Activated naive CD8-positive, alpha-beta T cell treated with anti-CD3 and anti-CD28 coated beads, Interleukin-2, amount 50 U/mL, for 24 hours (primary cell): Measurements from ENCODE around the gene FCER1G.
A peak's percentile ranks its signal among the peaks of the same experiment; 100 is the strongest.
"Not testable (repeated sequence)": the region's sequence is repeated elsewhere in the genome, so short reads cannot be mapped to it uniquely, and the experiment has no call there.

Experiments used
- ATAC-seq: fragments of 150-1000 bp; cut with Tn5 transposase; one replicate; pipeline ENCODE4 v1.10.0; 2021
- DNase-seq: peaks from one replicate; pipeline ENCODE4 v3.0.0; 2021
- H3K27ac Mint-ChIP-seq: one replicate; pipeline ENCODE4 v1.8.0; 2021; ENCODE audit warnings: mild to moderate bottlenecking, mixed read lengths
- H3K27me3 Mint-ChIP-seq: one replicate; pipeline ENCODE4 v1.8.0; 2021; ENCODE audit warnings: mixed read lengths
- H3K36me3 Mint-ChIP-seq: one replicate; pipeline ENCODE4 v1.8.0; 2021; ENCODE audit warnings: low read depth, mixed read lengths
- H3K4me1 Mint-ChIP-seq: one replicate; pipeline ENCODE4 v1.8.0; 2021; ENCODE audit warnings: mixed read lengths
- H3K4me3 Mint-ChIP-seq: one replicate; pipeline ENCODE4 v1.8.0; 2021; ENCODE audit warnings: mild to moderate bottlenecking, moderate library complexity, mixed read lengths
- H3K9me3 Mint-ChIP-seq: one replicate; pipeline ENCODE4 v1.8.0; 2021; ENCODE audit warnings: mixed read lengths

FCER1G gene

DNA sequence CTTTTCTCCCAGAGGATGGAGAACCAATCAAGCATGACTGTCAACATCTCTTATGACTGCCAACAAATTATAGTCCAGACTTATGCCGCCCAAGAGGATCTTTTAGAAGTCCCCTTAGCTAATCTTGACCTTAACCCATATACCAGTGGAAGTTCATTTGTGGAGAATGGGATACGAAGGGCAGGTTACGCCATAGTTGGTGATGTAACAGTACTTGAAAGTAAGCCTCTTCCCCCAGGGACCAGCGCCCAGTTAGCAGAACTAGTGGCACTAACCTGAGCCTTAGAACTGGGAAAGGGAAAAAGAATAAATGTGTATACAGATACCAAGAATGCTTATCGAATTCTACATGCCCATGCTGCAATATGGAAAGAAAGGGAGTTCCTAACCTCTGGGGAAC lies 40.2 kb downstream of the FCER1G start:
- ATAC-seq, H3K4me3 Mint-ChIP-seq: not testable (repeated sequence)

DNA sequence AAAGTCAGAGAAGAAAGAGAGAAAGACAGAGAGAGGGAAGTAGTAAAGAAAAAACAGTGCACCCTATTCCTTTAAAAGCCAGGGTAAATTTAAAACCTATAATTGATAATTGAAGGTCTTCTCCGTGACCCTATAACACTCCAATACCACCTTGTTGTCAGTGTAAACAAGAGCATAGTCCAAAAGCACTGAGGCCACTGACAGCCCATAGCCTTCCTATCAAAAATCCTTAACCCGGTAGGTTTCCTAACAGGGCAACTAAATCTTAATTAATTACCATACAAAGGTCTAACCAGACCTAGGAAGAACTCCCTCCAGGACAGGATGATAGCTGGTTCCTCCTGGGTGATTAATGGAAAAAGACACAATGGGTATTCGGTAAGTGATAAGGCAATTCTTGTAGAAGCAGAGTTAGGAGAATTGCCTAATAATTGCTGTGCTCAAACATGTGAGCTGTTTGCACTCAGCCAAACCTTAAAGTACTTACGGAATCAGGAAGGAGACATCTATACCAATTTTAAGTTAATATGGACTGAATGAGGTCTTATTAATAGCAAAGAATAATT lies 40.9 kb downstream of the FCER1G start:
- peaks cover 43% of the 10 kb centered on the region for H3K27me3 Mint-ChIP-seq
- not testable (repeated sequence) for ATAC-seq, H3K27ac Mint-ChIP-seq, DNase-seq, H3K4me3 Mint-ChIP-seq
- H3K4me1 Mint-ChIP-seq: peaks cover 11% of the 10 kb centered on the region
- H3K9me3 Mint-ChIP-seq: peaks cover 23% of the 10 kb centered on the region
- H3K36me3 Mint-ChIP-seq: peaks cover 16% of the 10 kb centered on the region

More for the DNA sequence above, 40.2 kb downstream of the FCER1G start:
- H3K9me3 Mint-ChIP-seq: peaks cover 23% of the 10 kb centered on the region
- DNase-seq, H3K27ac Mint-ChIP-seq: not testable (repeated sequence)
- H3K27me3 Mint-ChIP-seq: peaks cover 37% of the 10 kb centered on the region
- H3K4me1 Mint-ChIP-seq: peaks cover 11% of the 10 kb centered on the region
- peaks cover 16% of the 10 kb centered on the region for H3K36me3 Mint-ChIP-seq

DNA sequence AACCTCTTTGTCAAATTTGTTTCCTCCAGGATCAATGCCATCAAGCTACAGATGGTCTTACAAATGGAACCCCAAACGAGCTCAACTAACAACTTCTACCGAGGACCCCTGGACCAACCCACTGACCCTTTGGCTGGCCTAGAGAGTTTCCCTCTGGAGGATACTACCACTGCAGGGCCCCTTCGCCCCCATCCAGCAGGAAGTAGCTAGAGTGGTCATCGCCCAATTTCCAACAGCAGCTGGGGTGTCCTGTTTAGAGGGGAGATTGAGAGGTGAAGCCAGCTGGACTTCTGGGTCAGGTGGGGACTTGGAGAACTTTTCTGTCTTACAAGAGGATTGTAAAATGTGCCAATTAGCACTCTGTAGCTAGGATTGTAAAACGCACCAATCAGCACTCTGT lies 42.0 kb downstream of the FCER1G start:
- H3K9me3 Mint-ChIP-seq: peaks cover 23% of the 10 kb centered on the region
- H3K27me3 Mint-ChIP-seq: peaks cover 53% of the 10 kb centered on the region
- H3K4me1 Mint-ChIP-seq: peaks cover 11% of the 10 kb centered on the region
- DNase-seq, H3K27ac Mint-ChIP-seq, H3K4me3 Mint-ChIP-seq, ATAC-seq: not testable (repeated sequence)
- peaks cover 16% of the 10 kb centered on the region for H3K36me3 Mint-ChIP-seq

DNA sequence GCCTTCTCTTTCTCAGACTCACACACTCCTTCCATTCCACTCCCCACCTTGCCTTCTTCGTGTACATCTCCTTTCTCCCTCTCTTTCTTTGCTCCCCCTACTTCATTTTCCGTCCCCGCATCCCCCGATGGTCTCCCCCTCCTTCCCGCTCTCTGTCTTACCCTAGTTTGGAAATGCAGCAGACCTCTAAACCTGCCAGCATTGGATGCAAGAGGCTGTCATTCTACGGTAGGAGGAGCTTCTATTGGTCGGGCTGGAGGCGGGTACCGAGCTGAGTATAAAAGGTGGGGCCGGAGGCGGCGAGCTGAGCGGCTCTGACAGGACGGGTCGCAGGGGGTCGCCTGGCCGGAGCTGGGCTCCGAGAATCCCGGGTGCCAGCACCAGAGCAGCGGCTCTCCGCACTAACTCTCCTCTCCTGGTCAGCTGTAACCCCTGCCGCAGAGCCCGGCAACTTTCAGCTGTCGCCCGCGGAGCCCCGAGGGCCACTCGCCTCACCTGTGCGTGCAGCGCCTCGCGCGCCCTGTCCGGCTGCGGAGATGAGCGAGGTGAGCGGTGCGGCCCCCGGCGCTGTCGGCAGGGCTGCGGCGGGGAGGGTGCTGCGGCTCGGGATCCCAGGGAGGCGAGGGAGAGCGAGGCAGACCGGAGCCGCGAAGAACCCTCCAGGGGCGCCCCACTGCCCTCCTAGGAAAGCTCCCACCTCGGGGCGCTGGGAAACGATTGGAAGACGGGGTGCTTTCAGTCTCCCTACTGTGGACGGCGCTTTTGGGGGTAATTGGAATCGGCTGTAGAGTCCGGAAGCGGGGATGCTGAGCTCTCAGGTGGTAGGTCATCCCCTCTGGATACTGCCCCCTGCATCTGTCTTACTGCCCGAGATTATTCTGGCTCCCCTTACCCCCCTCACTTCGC lies 43.6 kb downstream of the FCER1G start, which contains the start of gene PCP4L1:
TSS of gene PCP4L1 (plus strand) at position 307 of the 906 bp plus-strand sequence. CDS start at position 537, 230 bp downstream.
- H3K36me3 Mint-ChIP-seq: peaks cover 16% of the 10 kb centered on the region
- peaks cover 62% of the 10 kb centered on the region for H3K27me3 Mint-ChIP-seq
- H3K4me1 Mint-ChIP-seq: peaks cover 11% of the 10 kb centered on the region
- H3K27ac Mint-ChIP-seq: no peak within 1 kb of the TSS
- H3K9me3 Mint-ChIP-seq: peaks cover 23% of the 10 kb centered on the region
- ATAC-seq (peak; percentile 91), DNase-seq (peak; percentile 40)
- H3K4me3 Mint-ChIP-seq: peak within 1 kb of the TSS; percentile 18

DNA sequence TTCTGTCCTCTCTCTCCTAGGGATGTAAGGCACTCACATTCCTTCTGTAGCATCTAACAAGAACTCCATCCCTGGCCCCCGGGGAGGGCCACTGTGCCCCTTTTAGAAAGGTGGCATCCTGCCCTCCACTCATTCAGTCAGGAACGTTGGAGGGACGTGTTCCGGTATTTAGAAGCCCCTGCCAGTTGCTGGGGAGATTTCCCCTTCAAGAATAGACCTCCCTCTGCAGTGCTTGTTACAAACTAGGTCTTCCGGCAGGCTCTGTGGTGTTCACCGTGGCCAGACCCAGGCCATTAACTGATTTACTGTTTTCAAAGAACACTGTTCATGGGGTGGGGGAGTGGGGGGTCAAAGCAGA lies 44.2 kb downstream of the FCER1G start:
- DNase-seq: no peak
- peaks cover 11% of the 10 kb centered on the region for H3K4me1 Mint-ChIP-seq
- peaks cover 23% of the 10 kb centered on the region for H3K9me3 Mint-ChIP-seq
- peaks cover 16% of the 10 kb centered on the region for H3K36me3 Mint-ChIP-seq
- ATAC-seq: no peak
- peak overlapping the region; percentile 18 for H3K4me3 Mint-ChIP-seq
- peaks cover 62% of the 10 kb centered on the region for H3K27me3 Mint-ChIP-seq
- H3K27ac Mint-ChIP-seq: no peak overlapping the region

DNA sequence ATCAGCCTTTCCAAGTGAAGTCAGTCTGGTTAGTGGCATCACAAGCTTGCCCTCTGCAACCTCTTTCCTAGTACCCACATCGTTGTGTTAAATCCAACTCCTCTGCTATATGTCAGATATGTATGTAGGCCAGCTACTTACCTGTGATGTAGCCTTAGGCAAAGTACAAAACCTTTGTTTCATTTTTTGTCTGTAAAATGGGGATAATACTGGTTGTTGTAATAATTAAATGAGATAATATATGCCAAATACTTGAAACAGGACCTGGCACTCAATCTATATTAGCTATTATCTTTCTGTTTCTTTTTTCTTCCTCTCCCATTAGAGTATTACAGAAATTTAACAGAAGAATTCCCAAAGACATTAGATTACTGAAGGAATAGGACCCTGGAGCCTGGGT lies 44.7 kb downstream of the FCER1G start:
- Mint-ChIP-seq H3K27ac (no peak overlapping the region), H3K27me3 (peaks cover 64% of the 10 kb centered on the region), H3K4me3 (peak overlapping the region; percentile 18), H3K9me3 (peaks cover 23% of the 10 kb centered on the region), H3K4me1 (peaks cover 11% of the 10 kb centered on the region), H3K36me3 (peaks cover 16% of the 10 kb centered on the region)
- DNase-seq (no peak), ATAC-seq (no peak)

DNA sequence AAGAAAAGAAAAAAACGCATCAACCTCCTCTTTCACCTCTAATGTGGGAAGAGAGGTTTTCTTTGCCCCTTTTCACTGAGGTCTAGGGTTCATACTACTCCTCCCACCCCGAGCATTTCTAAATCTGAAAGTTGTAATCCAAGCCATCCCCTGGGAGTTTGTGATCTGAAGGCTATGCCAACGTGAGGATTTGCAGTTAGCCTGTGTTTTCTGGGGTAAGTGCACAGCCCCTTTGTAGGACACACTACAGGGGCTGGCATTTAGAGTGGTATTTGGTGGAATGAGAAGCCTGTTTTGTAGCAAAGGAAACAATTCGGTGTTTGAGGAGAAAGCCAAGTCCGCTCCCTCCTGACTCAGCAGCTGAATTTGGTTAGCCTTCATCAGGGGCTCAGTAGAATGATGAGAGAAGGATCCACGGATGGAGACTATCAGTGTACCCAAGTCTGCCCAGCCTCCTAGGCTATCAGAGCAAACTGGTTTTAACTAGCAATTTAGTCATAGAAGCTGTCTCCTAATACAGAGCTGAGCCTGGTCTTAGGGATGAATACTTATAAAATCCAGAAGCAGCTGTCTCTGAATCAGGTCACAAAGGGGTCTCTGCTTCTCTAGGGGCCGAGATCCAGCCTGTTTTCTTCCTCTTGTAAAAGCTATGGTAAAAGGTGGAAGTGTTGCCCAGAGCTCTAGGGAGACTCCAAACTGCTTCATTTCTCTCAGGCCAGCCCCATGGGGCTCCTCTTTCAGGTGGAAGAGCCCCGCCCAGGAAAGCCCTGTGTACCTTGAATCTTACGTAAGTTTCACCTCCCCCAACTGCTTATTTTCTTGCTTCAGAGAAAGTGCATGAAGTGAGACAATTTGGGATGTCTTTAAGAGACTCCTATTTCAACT lies 45.5 kb downstream of the FCER1G start:
- Mint-ChIP-seq H3K4me1 (peaks cover 11% of the 10 kb centered on the region), H3K36me3 (peaks cover 16% of the 10 kb centered on the region), H3K27me3 (peaks cover 66% of the 10 kb centered on the region), H3K4me3 (no peak overlapping the region), H3K27ac (no peak overlapping the region), H3K9me3 (peaks cover 22% of the 10 kb centered on the region)
- ATAC-seq: no peak
- DNase-seq: no peak

DNA sequence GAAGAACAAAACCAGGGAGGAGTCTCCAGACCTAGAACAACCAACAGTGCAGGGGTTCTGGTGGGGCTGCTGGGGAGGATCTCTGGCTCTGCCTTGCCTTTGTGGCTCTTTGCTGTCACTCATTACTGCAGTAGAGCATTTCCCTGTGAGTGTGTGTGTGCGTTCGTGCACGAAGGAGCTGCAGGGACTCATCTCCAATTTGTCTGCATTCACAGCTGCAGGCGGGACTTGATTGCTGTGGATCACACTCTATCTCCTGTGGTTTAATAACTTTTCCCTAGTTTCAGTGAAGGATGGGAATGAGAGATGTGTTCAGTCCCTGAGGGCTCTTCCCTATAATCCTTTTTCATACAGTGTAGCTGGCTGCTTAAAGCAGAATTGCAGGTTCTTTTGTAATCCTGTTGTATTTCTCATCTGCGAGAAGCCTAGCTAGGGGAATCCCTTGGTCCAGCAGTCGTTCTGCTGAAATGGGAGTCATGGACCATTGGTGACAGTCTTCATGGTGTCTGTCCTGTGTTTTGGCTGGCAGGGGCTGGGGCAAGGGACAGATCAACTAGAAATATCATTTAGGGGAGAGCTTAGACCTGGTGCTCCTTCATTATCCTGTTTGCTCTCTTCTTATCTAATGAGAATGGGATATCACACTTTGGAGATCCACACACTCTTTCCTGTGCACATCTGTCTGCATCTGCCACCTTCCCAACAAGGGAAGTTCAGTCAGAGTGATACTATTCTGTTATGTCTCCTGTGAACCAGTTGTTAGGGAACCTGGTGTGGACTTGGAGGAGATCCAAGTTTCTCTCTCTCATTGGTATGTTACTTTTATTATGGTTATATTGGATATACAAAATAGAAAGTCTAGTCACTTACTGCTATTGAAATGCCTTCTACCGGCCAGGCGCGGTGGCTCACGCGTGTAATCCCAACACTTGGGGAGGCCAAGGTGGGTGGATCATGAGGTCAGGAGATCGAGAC lies 46.5 kb downstream of the FCER1G start:
- no peak overlapping the region for H3K27ac Mint-ChIP-seq
- peaks cover 16% of the 10 kb centered on the region for H3K36me3 Mint-ChIP-seq
- peaks cover 14% of the 10 kb centered on the region for H3K9me3 Mint-ChIP-seq
- H3K27me3 Mint-ChIP-seq: peaks cover 63% of the 10 kb centered on the region
- peaks cover 11% of the 10 kb centered on the region for H3K4me1 Mint-ChIP-seq
- H3K4me3 Mint-ChIP-seq: no peak overlapping the region
- DNase-seq (no peak), ATAC-seq (no peak)

DNA sequence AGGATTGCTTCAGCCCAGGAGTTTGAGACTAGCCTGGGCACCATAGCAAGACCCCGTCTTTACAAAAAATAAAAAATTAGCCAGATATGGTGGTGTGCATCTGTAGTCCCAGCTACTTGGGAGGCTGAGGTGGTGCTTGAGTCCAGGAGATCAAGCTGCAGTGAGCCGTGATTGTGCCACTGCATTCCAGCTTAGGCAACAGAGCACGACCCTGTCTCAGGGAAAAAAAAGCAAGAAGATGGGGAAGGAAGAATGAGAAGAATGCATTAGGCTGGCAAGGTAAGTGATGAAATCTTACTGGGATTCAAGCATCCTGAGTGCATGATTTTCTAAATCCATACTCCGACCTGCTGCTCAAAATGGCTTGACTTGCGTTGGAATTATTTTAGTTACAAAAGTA lies 50.2 kb downstream of the FCER1G start:
- Mint-ChIP-seq H3K27me3 (peaks cover 29% of the 10 kb centered on the region), H3K4me1 (no peaks in the 10 kb centered on the region), H3K9me3 (no peaks in the 10 kb centered on the region), H3K27ac (no peak overlapping the region), H3K36me3 (no peaks in the 10 kb centered on the region), H3K4me3 (no peak overlapping the region)
- DNase-seq: no peak
- ATAC-seq: no peak

DNA sequence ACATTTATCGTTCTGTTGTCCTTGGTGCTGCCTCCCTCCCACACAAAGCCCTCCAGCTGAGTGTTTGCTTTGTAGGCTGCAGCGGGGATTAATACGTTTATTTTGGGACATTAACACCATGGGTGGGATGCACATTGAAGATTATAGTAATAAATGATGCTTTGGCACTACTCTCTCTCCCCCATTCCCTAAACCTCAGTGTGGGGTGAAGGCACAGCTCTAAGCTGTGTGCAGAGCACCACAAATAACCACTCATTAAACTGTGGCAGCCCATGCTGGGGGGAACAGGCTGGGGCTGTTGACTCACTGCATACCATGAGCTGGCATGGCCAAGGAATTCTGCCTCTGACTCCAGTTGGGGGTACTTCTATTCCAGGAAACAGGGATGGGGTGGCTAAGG lies 51.1 kb downstream of the FCER1G start:
- H3K4me1 Mint-ChIP-seq: no peaks in the 10 kb centered on the region
- no peak overlapping the region for H3K4me3 Mint-ChIP-seq
- no peak for ATAC-seq
- H3K36me3 Mint-ChIP-seq: no peaks in the 10 kb centered on the region
- no peaks in the 10 kb centered on the region for H3K9me3 Mint-ChIP-seq
- H3K27me3 Mint-ChIP-seq: peaks cover 21% of the 10 kb centered on the region
- no peak overlapping the region for H3K27ac Mint-ChIP-seq
- DNase-seq: no peak

DNA sequence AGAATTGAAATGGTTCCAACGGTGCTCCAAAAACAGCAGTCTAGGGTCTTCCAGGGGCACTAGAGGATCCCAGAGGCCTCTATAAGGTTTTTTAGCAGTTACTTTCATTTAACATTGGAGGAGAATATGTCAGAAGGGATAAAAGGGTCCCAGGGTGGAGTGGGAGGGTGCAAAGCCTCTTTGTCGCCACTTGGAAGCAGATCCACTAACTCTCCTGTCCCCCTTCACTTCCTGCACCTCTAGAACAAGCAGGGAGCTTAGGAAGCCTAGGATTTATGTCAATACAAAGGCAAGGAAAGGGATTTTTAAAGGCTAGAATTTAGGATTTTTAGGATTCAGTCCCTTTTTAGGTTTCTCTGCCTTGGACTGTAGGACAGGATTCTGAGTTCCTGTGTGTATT lies 51.7 kb downstream of the FCER1G start:
- Mint-ChIP-seq H3K4me3 (no peak overlapping the region), H3K27ac (no peak overlapping the region), H3K36me3 (no peaks in the 10 kb centered on the region), H3K27me3 (peaks cover 17% of the 10 kb centered on the region), H3K4me1 (no peaks in the 10 kb centered on the region), H3K9me3 (no peaks in the 10 kb centered on the region)
- no peak for DNase-seq
- ATAC-seq: no peak

DNA sequence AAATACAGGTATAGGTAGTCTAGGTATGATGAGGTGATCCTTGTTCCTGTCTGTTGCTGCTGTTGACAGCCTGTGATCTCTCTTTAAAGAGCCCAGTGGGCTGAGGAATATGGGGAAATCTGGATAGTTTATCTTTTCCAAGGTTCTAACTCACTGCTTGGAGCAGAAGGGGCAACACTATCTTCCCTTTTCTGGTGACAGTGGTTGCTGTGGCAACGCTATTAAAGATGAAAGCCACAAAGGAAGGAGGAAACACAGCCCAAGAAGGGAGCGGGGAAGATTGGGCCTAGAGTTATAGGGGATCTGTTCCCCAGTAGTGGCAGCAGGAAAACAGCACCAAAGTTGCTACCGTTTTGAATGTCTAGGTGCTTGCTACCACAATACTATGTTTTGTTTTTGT lies 52.2 kb downstream of the FCER1G start:
- Mint-ChIP-seq H3K36me3 (no peaks in the 10 kb centered on the region), H3K4me1 (no peaks in the 10 kb centered on the region), H3K4me3 (no peak overlapping the region), H3K27ac (no peak overlapping the region), H3K9me3 (no peaks in the 10 kb centered on the region), H3K27me3 (peaks cover 16% of the 10 kb centered on the region)
- DNase-seq (no peak), ATAC-seq (no peak)
